Effector memory CD8-positive, alpha-beta T cell (primary cell): ENCODE measurements around the gene KNOP1.
"Not testable (repeated sequence)": the region's sequence is repeated elsewhere in the genome, so short reads cannot be mapped to it uniquely, and the experiment has no call there.

ENCODE experiments used
- ATAC-seq: fragments of 150-1000 bp; cut with Tn5 transposase; replicated peaks from 2 replicates; pipeline ENCODE4 v1.10.0; 2021; ENCODE audit warnings: mild to moderate bottlenecking, moderate library complexity
- DNase-seq, 3 experiments: peaks; one replicate each; pipeline ENCODE4 v3.0.0; 2021
- H3K27ac Mint-ChIP-seq, 2 donors: one replicate each; pipeline ENCODE4 v1.8.0; 2022; ENCODE audit warnings: mild to moderate bottlenecking in 2 of 2, mixed read lengths in 2 of 2, moderate library complexity in 2 of 2
- H3K27me3 Mint-ChIP-seq, 2 donors: one replicate each; pipeline ENCODE4 v1.8.0; 2022; ENCODE audit warnings: mixed read lengths in 2 of 2
- H3K36me3 Mint-ChIP-seq: one replicate; pipeline ENCODE4 v1.8.0; 2022; ENCODE audit warnings: mild to moderate bottlenecking, moderate library complexity, mixed read lengths; ENCODE audit not compliant: insufficient read depth
- H3K4me1 Mint-ChIP-seq, 2 donors: one replicate each; pipeline ENCODE4 v1.8.0; 2022; ENCODE audit warnings: low read depth in 2 of 2, mixed read lengths in 2 of 2
- H3K4me3 Mint-ChIP-seq, 2 donors: one replicate each; pipeline ENCODE4 v1.8.0; 2022; ENCODE audit warnings: mild to moderate bottlenecking in 2 of 2, mixed read lengths in 2 of 2, moderate library complexity in 2 of 2
- H3K9me3 Mint-ChIP-seq, 2 donors: one replicate each; pipeline ENCODE4 v1.8.0; 2022; ENCODE audit warnings: mixed read lengths in 2 of 2

KNOP1 gene

GRCh38 chr16:19722981-19723380, 5.0 kb upstream of the KNOP1 start:
- H3K4me3 Mint-ChIP-seq: no peak overlapping the region
- H3K36me3 Mint-ChIP-seq: peaks cover 3% of the 10 kb centered on the region
- H3K4me1 Mint-ChIP-seq: peaks cover 11 to 12% of the 10 kb centered on the region in 2 donors
- DNase-seq (no peak), ATAC-seq (no peak)
- H3K27ac Mint-ChIP-seq: no peak overlapping the region
- H3K27me3 Mint-ChIP-seq: no peaks in the 10 kb centered on the region
- no peaks in the 10 kb centered on the region for H3K9me3 Mint-ChIP-seq

- peak overlapping the region in 1 of 2 donors; percentile 1 for H3K27ac Mint-ChIP-seq
- no peak for ATAC-seq
- H3K9me3 Mint-ChIP-seq: no peaks in the 10 kb centered on the region
- DNase-seq: no peak
- H3K36me3 Mint-ChIP-seq: peaks cover 8% of the 10 kb centered on the region
- no peak overlapping the region for H3K4me3 Mint-ChIP-seq
- peaks cover 10 to 13% of the 10 kb centered on the region in 2 donors for H3K4me1 Mint-ChIP-seq
- no peaks in the 10 kb centered on the region for H3K27me3 Mint-ChIP-seq
Observed at GRCh38 chr16:19722269-19722952, 4.4 kb upstream of the KNOP1 start.

GRCh38 chr16:19718624-19718965, 568 bp upstream of the KNOP1 start:
- Mint-ChIP-seq H3K27me3 (no peaks in the 10 kb centered on the region), H3K9me3 (no peaks in the 10 kb centered on the region), H3K4me1 (peaks cover 21 to 30% of the 10 kb centered on the region in 2 donors), H3K27ac (peak overlapping the region in 1 of 2 donors; percentile 89), H3K4me3 (peak overlapping the region; percentile 92), H3K36me3 (peaks cover 16% of the 10 kb centered on the region)
- ATAC-seq (no peak), DNase-seq (no peak)

GRCh38 chr16:19717314-19717713, 713 bp downstream of the KNOP1 start:
- ATAC-seq (no peak), DNase-seq (no peak)
- no peaks in the 10 kb centered on the region for H3K27me3 Mint-ChIP-seq
- H3K36me3 Mint-ChIP-seq: peaks cover 19% of the 10 kb centered on the region
- peak overlapping the region; percentile 92 for H3K4me3 Mint-ChIP-seq
- no peaks in the 10 kb centered on the region for H3K9me3 Mint-ChIP-seq
- peak overlapping the region; percentile 73 to 89 for H3K27ac Mint-ChIP-seq
- H3K4me1 Mint-ChIP-seq: peaks cover 21 to 30% of the 10 kb centered on the region in 2 donors

- Mint-ChIP-seq H3K4me1 (peaks cover 24 to 34% of the 10 kb centered on the region in 2 donors), H3K27ac (peak overlapping the region; percentile 73 to 89), H3K4me3 (peak overlapping the region; percentile 92), H3K36me3 (peaks cover 21% of the 10 kb centered on the region)
- H3K27me3 Mint-ChIP-seq, ATAC-seq, H3K9me3 Mint-ChIP-seq, DNase-seq: not testable (repeated sequence)
Observed at GRCh38 chr16:19716728-19717127, 1.3 kb downstream of the KNOP1 start.

DNA sequence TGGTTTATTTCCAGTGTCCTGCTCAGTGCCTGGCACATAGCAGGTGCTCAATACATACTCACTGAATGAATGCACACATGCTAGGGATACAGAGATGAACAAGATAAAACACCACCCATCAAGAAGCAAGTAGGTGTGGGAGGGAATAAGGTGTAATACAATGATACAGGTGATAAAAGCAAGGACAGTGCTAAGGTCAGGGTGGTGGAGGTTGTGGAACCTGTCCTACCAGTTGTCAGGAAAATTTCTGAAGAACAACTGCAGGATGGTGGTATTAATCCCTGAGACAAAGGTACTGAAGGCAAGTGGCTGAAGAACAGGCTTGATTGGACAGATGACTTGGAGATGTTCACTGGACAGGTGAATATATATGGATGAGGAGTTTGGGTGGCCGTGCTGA, 1.8 kb downstream of the KNOP1 start:
- Mint-ChIP-seq H3K36me3 (peaks cover 24% of the 10 kb centered on the region), H3K27ac (peak overlapping the region in 1 of 2 donors; percentile 72), H3K4me3 (peak overlapping the region; percentile 17 to 92), H3K27me3 (no peaks in the 10 kb centered on the region), H3K9me3 (no peaks in the 10 kb centered on the region), H3K4me1 (peaks cover 24 to 37% of the 10 kb centered on the region in 2 donors)
- DNase-seq (no peak), ATAC-seq (no peak)

DNA sequence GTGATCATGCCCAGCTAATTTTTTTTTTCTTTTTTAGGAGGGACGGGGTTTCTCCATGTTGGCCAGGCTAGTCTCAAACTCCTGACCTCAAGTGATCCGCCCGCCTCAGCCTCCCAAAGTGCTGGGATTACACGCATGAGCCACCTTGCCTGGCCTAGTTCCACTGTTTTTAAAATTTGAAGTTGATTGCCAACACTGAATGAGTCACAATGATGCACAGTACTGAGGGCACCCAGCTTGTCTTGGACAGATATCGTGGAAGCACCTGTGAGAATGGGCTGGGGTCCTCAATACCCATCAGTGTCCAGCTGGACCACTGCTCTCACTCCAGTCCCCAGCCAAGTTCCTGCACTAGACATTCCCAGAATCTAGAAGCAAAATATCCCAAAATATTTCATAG, 2.5 kb downstream of the KNOP1 start:
- Mint-ChIP-seq H3K36me3 (peaks cover 24% of the 10 kb centered on the region), H3K4me3 (no peak overlapping the region), H3K9me3 (no peaks in the 10 kb centered on the region), H3K27ac (peak overlapping the region in 1 of 2 donors; percentile 72), H3K4me1 (peaks cover 24 to 37% of the 10 kb centered on the region in 2 donors), H3K27me3 (no peaks in the 10 kb centered on the region)
- DNase-seq: no peak
- no peak for ATAC-seq

GRCh38 chr16:19713697-19714096, 4.3 kb downstream of the KNOP1 start:
- Mint-ChIP-seq H3K36me3 (peaks cover 27% of the 10 kb centered on the region), H3K9me3 (no peaks in the 10 kb centered on the region), H3K4me1 (peaks cover 28 to 34% of the 10 kb centered on the region in 2 donors), H3K27ac (no peak overlapping the region), H3K4me3 (no peak overlapping the region), H3K27me3 (no peaks in the 10 kb centered on the region)
- DNase-seq (no peak), ATAC-seq (no peak)

- H3K27me3 Mint-ChIP-seq: no peaks in the 10 kb centered on the region
- H3K9me3 Mint-ChIP-seq: no peaks in the 10 kb centered on the region
- no peak overlapping the region for H3K4me3 Mint-ChIP-seq
- peaks cover 21% of the 10 kb centered on the region for H3K36me3 Mint-ChIP-seq
- DNase-seq: no peak
- peaks cover 23 to 29% of the 10 kb centered on the region in 2 donors for H3K4me1 Mint-ChIP-seq
- H3K27ac Mint-ChIP-seq: peak overlapping the region in 1 of 2 donors; percentile 71
- no peak for ATAC-seq
Observed at GRCh38 chr16:19712418-19713058, 5.5 kb downstream of the KNOP1 start.

GRCh38 chr16:19711643-19712042, 6.4 kb downstream of the KNOP1 start:
- Mint-ChIP-seq H3K27ac (peak overlapping the region; percentile 12 to 71), H3K4me1 (peaks cover 16 to 22% of the 10 kb centered on the region in 2 donors), H3K36me3 (peaks cover 20% of the 10 kb centered on the region), H3K9me3 (no peaks in the 10 kb centered on the region), H3K27me3 (no peaks in the 10 kb centered on the region), H3K4me3 (no peak overlapping the region)
- DNase-seq: no peak
- ATAC-seq: no peak

DNA sequence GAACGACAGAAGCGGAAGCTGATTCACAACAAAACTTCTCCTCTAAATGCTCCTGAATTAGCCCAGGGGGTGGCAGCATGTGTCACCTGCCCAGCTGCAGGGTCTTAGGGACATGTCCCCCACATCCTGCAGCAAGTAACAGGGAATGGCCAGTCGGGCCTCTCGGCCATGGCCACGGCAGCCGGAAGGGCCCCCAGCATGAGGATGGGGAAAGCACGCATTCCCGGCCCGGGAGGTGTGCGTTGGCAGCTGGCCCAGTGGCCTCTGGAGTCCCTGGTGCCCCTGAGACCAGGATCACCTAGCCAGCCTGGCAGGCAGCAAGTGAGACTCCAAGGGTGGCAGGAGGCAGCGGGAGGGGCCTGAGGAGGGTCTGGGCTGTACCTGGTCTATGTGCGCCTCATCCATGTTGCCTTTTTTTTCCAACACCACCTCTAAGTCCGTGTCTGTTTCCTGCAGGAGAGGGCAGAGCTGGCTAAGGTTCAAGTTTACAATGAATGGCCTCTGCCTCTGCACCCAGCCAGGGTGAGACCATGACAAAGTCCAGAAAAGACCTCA, 7.0 kb downstream of the KNOP1 start:
- peaks cover 22% of the 10 kb centered on the region for H3K36me3 Mint-ChIP-seq

GRCh38 chr16:19710191-19710908, 7.7 kb downstream of the KNOP1 start:
- Mint-ChIP-seq H3K27me3 (no peaks in the 10 kb centered on the region), H3K36me3 (peaks cover 27% of the 10 kb centered on the region), H3K4me3 (no peak overlapping the region), H3K9me3 (no peaks in the 10 kb centered on the region), H3K4me1 (peaks cover 13 to 14% of the 10 kb centered on the region in 2 donors), H3K27ac (peak overlapping the region in 1 of 2 donors; percentile 71)
- ATAC-seq (no peak), DNase-seq (no peak)

More for the DNA sequence above, 7.0 kb downstream of the KNOP1 start:
- peaks cover 14 to 19% of the 10 kb centered on the region in 2 donors for H3K4me1 Mint-ChIP-seq
- H3K9me3 Mint-ChIP-seq: no peaks in the 10 kb centered on the region
- H3K27me3 Mint-ChIP-seq: no peaks in the 10 kb centered on the region
- no peak overlapping the region for H3K4me3 Mint-ChIP-seq
- no peak for DNase-seq
- ATAC-seq: no peak
- peak overlapping the region in 1 of 2 donors; percentile 71 for H3K27ac Mint-ChIP-seq

DNA sequence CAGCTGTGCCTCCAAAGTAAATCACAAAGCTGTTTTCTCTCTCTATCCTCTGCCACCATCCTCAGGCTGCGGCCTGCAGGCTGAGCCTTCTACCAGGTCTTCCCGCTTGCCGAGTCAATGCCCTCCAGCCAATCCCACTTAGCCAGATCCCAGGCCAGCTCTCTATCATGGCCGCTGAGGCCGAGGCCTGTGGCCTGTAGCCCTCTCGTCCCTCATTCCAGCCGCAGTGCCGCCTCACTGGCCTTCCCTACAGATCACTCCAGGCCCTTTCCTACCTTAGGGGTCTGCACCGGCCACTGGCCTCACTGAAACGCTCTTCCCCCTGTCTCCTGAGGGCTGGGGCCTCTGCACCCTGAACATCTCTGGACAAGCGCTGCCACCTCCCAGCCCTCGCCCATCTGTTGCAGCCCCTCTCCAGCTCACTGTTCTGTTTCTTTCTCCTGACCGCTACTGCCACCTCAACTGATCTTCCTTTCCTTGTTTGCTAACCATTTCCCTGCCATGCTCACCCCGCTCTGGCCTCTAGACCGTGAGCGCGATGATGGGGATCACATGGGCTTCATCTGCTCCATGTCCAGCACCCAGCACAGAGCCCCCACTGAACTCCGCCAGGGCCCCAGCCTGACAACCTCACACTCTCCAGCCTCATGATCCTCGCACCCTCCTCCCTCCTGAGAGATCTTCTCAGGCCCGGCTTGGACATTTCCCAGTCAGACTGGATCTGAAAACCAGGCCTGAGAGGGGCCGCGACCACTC, 8.5 kb downstream of the KNOP1 start:
- DNase-seq (no peak), ATAC-seq (no peak)
- peaks cover 10 to 12% of the 10 kb centered on the region in 2 donors for H3K4me1 Mint-ChIP-seq
- peak overlapping the region; percentile 17 to 71 for H3K27ac Mint-ChIP-seq
- H3K9me3 Mint-ChIP-seq: no peaks in the 10 kb centered on the region
- peaks cover 33% of the 10 kb centered on the region for H3K36me3 Mint-ChIP-seq
- no peaks in the 10 kb centered on the region for H3K27me3 Mint-ChIP-seq
- H3K4me3 Mint-ChIP-seq: no peak overlapping the region
